ENCODE data around the gene ELOVL1. TPM values are rescaled to one million over a fixed set of nuclear protein-coding genes. Genes with fewer than 3 reads are reported as not detected.

Gene ELOVL1
- total and polyA plus RNA-seq, 2 of the 13 experiments (the other 11 are each of a cell fraction or from before 2014, with no cell fraction given), result 55.2 to 77.4 TPM

DNA sequence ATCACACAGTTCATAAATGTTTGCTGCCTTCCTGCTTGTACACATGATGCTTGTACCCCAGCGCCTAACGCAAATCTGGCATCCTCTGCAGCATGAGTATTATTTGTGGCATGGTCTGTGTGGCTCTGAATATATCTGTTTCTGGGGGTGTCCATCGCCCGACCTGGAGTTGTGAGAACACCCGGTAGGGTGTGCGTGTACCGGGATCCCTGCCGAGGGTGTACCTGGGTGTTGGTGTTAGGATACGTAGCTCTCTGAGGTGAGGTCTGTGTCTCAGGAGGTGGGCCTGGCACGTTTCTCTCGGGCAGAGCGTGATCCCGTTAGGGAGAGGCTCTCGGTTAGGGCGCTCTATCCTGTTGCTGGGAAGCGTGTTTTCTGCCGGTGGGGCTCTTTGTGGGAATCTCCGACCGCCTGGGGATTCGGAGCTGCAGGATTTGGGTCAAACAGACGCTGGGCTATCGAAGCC, 19.4 kb downstream of the ELOVL1 start (continued):
- TF ChIP-seq, protein P1, sequence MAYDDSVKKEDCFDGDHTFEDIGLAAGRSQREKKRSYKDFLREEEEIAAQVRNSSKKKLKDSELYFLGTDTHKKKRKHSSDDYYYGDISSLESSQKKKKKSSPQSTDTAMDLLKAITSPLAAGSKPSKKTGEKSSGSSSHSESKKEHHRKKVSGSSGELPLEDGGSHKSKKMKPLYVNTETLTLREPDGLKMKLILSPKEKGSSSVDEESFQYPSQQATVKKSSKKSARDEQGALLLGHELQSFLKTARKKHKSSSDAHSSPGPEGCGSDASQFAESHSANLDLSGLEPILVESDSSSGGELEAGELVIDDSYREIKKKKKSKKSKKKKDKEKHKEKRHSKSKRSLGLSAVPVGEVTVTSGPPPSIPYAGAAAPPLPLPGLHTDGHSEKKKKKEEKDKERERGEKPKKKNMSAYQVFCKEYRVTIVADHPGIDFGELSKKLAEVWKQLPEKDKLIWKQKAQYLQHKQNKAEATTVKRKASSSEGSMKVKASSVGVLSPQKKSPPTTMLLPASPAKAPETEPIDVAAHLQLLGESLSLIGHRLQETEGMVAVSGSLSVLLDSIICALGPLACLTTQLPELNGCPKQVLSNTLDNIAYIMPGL (CRISPR knock-in tag; IDR thresholded peaks at IDR 0.05; ENCODE audit: borderline replicate concordance in 1 of 2, low read depth in 1 of 2), result no peak
- 0 out of 2 replicates have a peak, but pooled peaks have one; percentile 6 for TF ChIP-seq FOXM1 (CRISPR knock-in tag; IDR thresholded peaks at IDR 0.05)
- no peak for TF ChIP-seq ZNF138 (CRISPR knock-in tag; IDR thresholded peaks at IDR 0.05; ENCODE audit: low read depth)
- no peak for TF ChIP-seq CENPT (CRISPR knock-in tag; IDR thresholded peaks at IDR 0.05; ENCODE audit: low read depth)
- no peak for TF ChIP-seq FOSL2 (CRISPR knock-in tag; IDR thresholded peaks at IDR 0.05)
- TF ChIP-seq U2AF2 (IDR thresholded peaks at IDR 0.05; ENCODE audit: low read depth, low read length), result no peak
- TF ChIP-seq BHLHE40 (IDR thresholded peaks at IDR 0.05; ENCODE audit: low read length), result no peak
- TF ChIP-seq, protein P2, sequence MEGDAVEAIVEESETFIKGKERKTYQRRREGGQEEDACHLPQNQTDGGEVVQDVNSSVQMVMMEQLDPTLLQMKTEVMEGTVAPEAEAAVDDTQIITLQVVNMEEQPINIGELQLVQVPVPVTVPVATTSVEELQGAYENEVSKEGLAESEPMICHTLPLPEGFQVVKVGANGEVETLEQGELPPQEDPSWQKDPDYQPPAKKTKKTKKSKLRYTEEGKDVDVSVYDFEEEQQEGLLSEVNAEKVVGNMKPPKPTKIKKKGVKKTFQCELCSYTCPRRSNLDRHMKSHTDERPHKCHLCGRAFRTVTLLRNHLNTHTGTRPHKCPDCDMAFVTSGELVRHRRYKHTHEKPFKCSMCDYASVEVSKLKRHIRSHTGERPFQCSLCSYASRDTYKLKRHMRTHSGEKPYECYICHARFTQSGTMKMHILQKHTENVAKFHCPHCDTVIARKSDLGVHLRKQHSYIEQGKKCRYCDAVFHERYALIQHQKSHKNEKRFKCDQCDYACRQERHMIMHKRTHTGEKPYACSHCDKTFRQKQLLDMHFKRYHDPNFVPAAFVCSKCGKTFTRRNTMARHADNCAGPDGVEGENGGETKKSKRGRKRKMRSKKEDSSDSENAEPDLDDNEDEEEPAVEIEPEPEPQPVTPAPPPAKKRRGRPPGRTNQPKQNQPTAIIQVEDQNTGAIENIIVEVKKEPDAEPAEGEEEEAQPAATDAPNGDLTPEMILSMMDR (CRISPR knock-in tag; IDR thresholded peaks at IDR 0.05), result no peak
- TF ChIP-seq, protein P3, sequence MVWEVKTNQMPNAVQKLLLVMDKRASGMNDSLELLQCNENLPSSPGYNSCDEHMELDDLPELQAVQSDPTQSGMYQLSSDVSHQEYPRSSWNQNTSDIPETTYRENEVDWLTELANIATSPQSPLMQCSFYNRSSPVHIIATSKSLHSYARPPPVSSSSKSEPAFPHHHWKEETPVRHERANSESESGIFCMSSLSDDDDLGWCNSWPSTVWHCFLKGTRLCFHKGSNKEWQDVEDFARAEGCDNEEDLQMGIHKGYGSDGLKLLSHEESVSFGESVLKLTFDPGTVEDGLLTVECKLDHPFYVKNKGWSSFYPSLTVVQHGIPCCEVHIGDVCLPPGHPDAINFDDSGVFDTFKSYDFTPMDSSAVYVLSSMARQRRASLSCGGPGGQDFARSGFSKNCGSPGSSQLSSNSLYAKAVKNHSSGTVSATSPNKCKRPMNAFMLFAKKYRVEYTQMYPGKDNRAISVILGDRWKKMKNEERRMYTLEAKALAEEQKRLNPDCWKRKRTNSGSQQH (CRISPR knock-in tag; IDR thresholded peaks at IDR 0.05; ENCODE audit: low read depth), result no peak
- no peak for TF ChIP-seq GTF3A (CRISPR knock-in tag; conservative IDR thresholded peaks at IDR 0.05)
- peak; percentile 55; the same call in 1 of the 2 replicates for TF ChIP-seq REPIN1 (CRISPR knock-in tag; IDR thresholded peaks at IDR 0.05; ENCODE audit: borderline replicate concordance, low read depth)
- TF ChIP-seq ZNF17 (CRISPR knock-in tag; IDR thresholded peaks at IDR 0.05), result no peak
- no peak; the same call in 1 of the 2 replicates for TF ChIP-seq ZNF274 (CRISPR knock-in tag; IDR thresholded peaks at IDR 0.05)
- no peak for TF ChIP-seq ZNF225 (CRISPR knock-in tag; IDR thresholded peaks at IDR 0.05)
- 0 out of 2 replicates have a peak, but pooled peaks have one; percentile 59 for TF ChIP-seq ZNF296 (CRISPR knock-in tag; conservative IDR thresholded peaks at IDR 0.05)
- TF ChIP-seq, protein P4, sequence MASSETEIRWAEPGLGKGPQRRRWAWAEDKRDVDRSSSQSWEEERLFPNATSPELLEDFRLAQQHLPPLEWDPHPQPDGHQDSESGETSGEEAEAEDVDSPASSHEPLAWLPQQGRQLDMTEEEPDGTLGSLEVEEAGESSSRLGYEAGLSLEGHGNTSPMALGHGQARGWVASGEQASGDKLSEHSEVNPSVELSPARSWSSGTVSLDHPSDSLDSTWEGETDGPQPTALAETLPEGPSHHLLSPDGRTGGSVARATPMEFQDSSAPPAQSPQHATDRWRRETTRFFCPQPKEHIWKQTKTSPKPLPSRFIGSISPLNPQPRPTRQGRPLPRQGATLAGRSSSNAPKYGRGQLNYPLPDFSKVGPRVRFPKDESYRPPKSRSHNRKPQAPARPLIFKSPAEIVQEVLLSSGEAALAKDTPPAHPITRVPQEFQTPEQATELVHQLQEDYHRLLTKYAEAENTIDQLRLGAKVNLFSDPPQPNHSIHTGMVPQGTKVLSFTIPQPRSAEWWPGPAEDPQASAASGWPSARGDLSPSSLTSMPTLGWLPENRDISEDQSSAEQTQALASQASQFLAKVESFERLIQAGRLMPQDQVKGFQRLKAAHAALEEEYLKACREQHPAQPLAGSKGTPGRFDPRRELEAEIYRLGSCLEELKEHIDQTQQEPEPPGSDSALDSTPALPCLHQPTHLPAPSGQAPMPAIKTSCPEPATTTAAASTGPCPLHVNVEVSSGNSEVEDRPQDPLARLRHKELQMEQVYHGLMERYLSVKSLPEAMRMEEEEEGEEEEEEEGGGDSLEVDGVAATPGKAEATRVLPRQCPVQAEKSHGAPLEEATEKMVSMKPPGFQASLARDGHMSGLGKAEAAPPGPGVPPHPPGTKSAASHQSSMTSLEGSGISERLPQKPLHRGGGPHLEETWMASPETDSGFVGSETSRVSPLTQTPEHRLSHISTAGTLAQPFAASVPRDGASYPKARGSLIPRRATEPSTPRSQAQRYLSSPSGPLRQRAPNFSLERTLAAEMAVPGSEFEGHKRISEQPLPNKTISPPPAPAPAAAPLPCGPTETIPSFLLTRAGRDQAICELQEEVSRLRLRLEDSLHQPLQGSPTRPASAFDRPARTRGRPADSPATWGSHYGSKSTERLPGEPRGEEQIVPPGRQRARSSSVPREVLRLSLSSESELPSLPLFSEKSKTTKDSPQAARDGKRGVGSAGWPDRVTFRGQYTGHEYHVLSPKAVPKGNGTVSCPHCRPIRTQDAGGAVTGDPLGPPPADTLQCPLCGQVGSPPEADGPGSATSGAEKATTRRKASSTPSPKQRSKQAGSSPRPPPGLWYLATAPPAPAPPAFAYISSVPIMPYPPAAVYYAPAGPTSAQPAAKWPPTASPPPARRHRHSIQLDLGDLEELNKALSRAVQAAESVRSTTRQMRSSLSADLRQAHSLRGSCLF (CRISPR knock-in tag; IDR thresholded peaks at IDR 0.05; ENCODE audit: borderline replicate concordance), result no peak
- no peak for TF ChIP-seq PHF5A (CRISPR knock-in tag; IDR thresholded peaks at IDR 0.05; ENCODE audit: low read depth, unreplicated experiment)
- TF ChIP-seq SMARCC2 (IDR thresholded peaks at IDR 0.05), result no peak
- TF ChIP-seq MYC (CRISPR knock-in tag; IDR thresholded peaks at IDR 0.05; ENCODE audit: borderline replicate concordance), result no peak
- TF ChIP-seq ISL2 (CRISPR knock-in tag; IDR thresholded peaks at IDR 0.05), result no peak
